ENCODE measurements around the gene FXYD2.

The FXYD2 gene

GRCh38 chr11:117855912-117856651, 31.5 kb upstream of the FXYD2 start:
- Histone ChIP-seq H4K8ac (ENCODE audit: low read depth, low read length) (no peak overlapping the region), H3K4me3 (ENCODE audit: low read length) (no peak overlapping the region), H3K4ac (ENCODE audit: low read depth, low read length) (no peak overlapping the region), H2BK5ac (ENCODE audit: low read length) (no peak overlapping the region), H3K79me2 (ENCODE audit: control insufficient read depth, insufficient read depth, low read length) (no peaks in the 10 kb centered on the region), H3K18ac (ENCODE audit: low read length) (no peak overlapping the region), H3K23ac (ENCODE audit: low read length) (no peak overlapping the region), H3K9ac (ENCODE audit: low read length) (no peak overlapping the region), H3K56ac (ENCODE audit: low read length) (no peak overlapping the region), H3K79me1 (ENCODE audit: low read length) (no peaks in the 10 kb centered on the region), H3K4me1 (ENCODE audit: control insufficient read depth, low read depth, low read length) (peaks cover 2% of the 10 kb centered on the region), H2BK15ac (replicated peaks; ENCODE audit: low read depth) (no peak overlapping the region), H3K27me3 (ENCODE audit: insufficient read depth, low read length, poor library complexity) (no peaks in the 10 kb centered on the region), H2AK5ac (ENCODE audit: low read length) (no peak overlapping the region), H4K5ac (ENCODE audit: low read length) (no peak overlapping the region), H2BK120ac (ENCODE audit: low read depth, low read length) (no peak overlapping the region), H3K36me3 (ENCODE audit: control insufficient read depth, insufficient read depth, low read length) (no peaks in the 10 kb centered on the region), H3K27ac (ENCODE audit: low read depth, low read length) (no peak overlapping the region), H3K4me2 (ENCODE audit: low read length) (no peak overlapping the region)
- DNase-seq, result no peak
- no CpG with 5 or more reads among the region's 13 CpGs for WGBS (ENCODE audit: extremely low coverage, insufficient coverage, low lambda C conversion rate)

- H2BK120ac ChIP-seq (ENCODE audit: low read depth, low read length), result no peak overlapping the region
- H3K4me3 ChIP-seq (ENCODE audit: low read length), result no peak overlapping the region
- peaks cover 3% of the 10 kb centered on the region for H3K4me1 ChIP-seq (ENCODE audit: control insufficient read depth, low read depth, low read length)
- H3K4me2 ChIP-seq (ENCODE audit: low read length), result no peak overlapping the region
- WGBS (ENCODE audit: extremely low coverage, insufficient coverage, low lambda C conversion rate), result no CpG with 5 or more reads among the region's 12 CpGs
- H4K8ac ChIP-seq (ENCODE audit: low read depth, low read length), result no peak overlapping the region
- no peaks in the 10 kb centered on the region for H3K27me3 ChIP-seq (ENCODE audit: insufficient read depth, low read length, poor library complexity)
- H3K56ac ChIP-seq (ENCODE audit: low read length), result no peak overlapping the region
- H3K4ac ChIP-seq (ENCODE audit: low read depth, low read length), result no peak overlapping the region
- no peak overlapping the region for H2BK5ac ChIP-seq (ENCODE audit: low read length)
- DNase-seq, result peak; percentile 38
- H3K18ac ChIP-seq (ENCODE audit: low read length), result no peak overlapping the region
- no peak overlapping the region for H4K5ac ChIP-seq (ENCODE audit: low read length)
- no peak overlapping the region for H3K27ac ChIP-seq (ENCODE audit: low read depth, low read length)
- H3K79me2 ChIP-seq (ENCODE audit: control insufficient read depth, insufficient read depth, low read length), result no peaks in the 10 kb centered on the region
- no peaks in the 10 kb centered on the region for H3K36me3 ChIP-seq (ENCODE audit: control insufficient read depth, insufficient read depth, low read length)
- H3K23ac ChIP-seq (ENCODE audit: low read length), result no peak overlapping the region
- no peak overlapping the region for H3K9ac ChIP-seq (ENCODE audit: low read length)
- no peaks in the 10 kb centered on the region for H3K79me1 ChIP-seq (ENCODE audit: low read length)
- H2AK5ac ChIP-seq (ENCODE audit: low read length), result no peak overlapping the region
- no peak overlapping the region for H2BK15ac ChIP-seq (replicated peaks; ENCODE audit: low read depth)
Observed at GRCh38 chr11:117855186-117855845, 30.8 kb upstream of the FXYD2 start.

GRCh38 chr11:117852309-117852708, 27.8 kb upstream of the FXYD2 start:
- no peaks in the 10 kb centered on the region for H3K79me1 ChIP-seq (ENCODE audit: low read length)
- DNase-seq, result no peak
- H2BK120ac ChIP-seq (ENCODE audit: low read depth, low read length), result no peak overlapping the region
- no peak overlapping the region for H3K18ac ChIP-seq (ENCODE audit: low read length)
- H3K23ac ChIP-seq (ENCODE audit: low read length), result no peak overlapping the region
- no peak overlapping the region for H3K4me3 ChIP-seq (ENCODE audit: low read length)
- H3K36me3 ChIP-seq (ENCODE audit: control insufficient read depth, insufficient read depth, low read length), result no peaks in the 10 kb centered on the region
- no peak overlapping the region for H4K8ac ChIP-seq (ENCODE audit: low read depth, low read length)
- H2BK5ac ChIP-seq (ENCODE audit: low read length), result no peak overlapping the region
- H3K4me2 ChIP-seq (ENCODE audit: low read length), result no peak overlapping the region
- H3K27ac ChIP-seq (ENCODE audit: low read depth, low read length), result no peak overlapping the region
- H2BK15ac ChIP-seq (replicated peaks; ENCODE audit: low read depth), result no peak overlapping the region
- no peak overlapping the region for H4K5ac ChIP-seq (ENCODE audit: low read length)
- H3K9ac ChIP-seq (ENCODE audit: low read length), result no peak overlapping the region
- no peak overlapping the region for H3K4ac ChIP-seq (ENCODE audit: low read depth, low read length)
- no peaks in the 10 kb centered on the region for H3K79me2 ChIP-seq (ENCODE audit: control insufficient read depth, insufficient read depth, low read length)
- H3K27me3 ChIP-seq (ENCODE audit: insufficient read depth, low read length, poor library complexity), result no peaks in the 10 kb centered on the region
- no peak overlapping the region for H3K56ac ChIP-seq (ENCODE audit: low read length)
- no peak overlapping the region for H2AK5ac ChIP-seq (ENCODE audit: low read length)
- no CpG with 5 or more reads among the region's 3 CpGs for WGBS (ENCODE audit: extremely low coverage, insufficient coverage, low lambda C conversion rate)
- H3K4me1 ChIP-seq (ENCODE audit: control insufficient read depth, low read depth, low read length), result peaks cover 3% of the 10 kb centered on the region

DNA sequence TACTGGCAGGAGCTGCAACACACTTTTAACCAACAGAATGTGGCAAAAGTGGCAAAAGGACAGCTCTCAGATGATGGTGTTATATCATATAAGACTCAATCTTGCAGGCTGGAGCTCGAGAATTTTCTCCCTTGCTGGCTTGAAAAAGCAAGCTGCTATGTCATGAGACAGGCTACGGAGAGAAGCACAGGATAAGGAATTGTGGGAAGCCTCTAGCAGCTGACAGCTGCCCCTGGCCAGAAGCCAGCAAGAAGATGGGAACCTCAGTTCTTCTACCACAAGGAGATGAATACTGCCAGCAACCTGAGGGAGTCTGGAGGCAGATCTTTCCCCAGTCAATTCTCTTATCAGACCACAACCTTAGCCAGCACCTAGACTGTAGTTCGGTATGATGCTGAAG, 27.3 kb upstream of the FXYD2 start:
- Histone ChIP-seq H3K9ac (ENCODE audit: low read length) (no peak overlapping the region), H3K4me3 (ENCODE audit: low read length) (no peak overlapping the region), H3K36me3 (ENCODE audit: control insufficient read depth, insufficient read depth, low read length) (no peaks in the 10 kb centered on the region), H4K5ac (ENCODE audit: low read length) (no peak overlapping the region), H3K56ac (ENCODE audit: low read length) (no peak overlapping the region), H4K8ac (ENCODE audit: low read depth, low read length) (no peak overlapping the region), H2BK5ac (ENCODE audit: low read length) (no peak overlapping the region), H3K18ac (ENCODE audit: low read length) (no peak overlapping the region), H2BK15ac (replicated peaks; ENCODE audit: low read depth) (no peak overlapping the region), H3K79me2 (ENCODE audit: control insufficient read depth, insufficient read depth, low read length) (no peaks in the 10 kb centered on the region), H3K23ac (ENCODE audit: low read length) (no peak overlapping the region), H2AK5ac (ENCODE audit: low read length) (no peak overlapping the region), H2BK120ac (ENCODE audit: low read depth, low read length) (no peak overlapping the region), H3K4me1 (ENCODE audit: control insufficient read depth, low read depth, low read length) (peaks cover 3% of the 10 kb centered on the region), H3K4me2 (ENCODE audit: low read length) (no peak overlapping the region), H3K27me3 (ENCODE audit: insufficient read depth, low read length, poor library complexity) (no peaks in the 10 kb centered on the region), H3K4ac (ENCODE audit: low read depth, low read length) (no peak overlapping the region), H3K27ac (ENCODE audit: low read depth, low read length) (no peak overlapping the region), H3K79me1 (ENCODE audit: low read length) (no peaks in the 10 kb centered on the region)
- no peak for DNase-seq
- WGBS (ENCODE audit: extremely low coverage, insufficient coverage, low lambda C conversion rate), result no CpG with 5 or more reads among the region's 3 CpGs

GRCh38 chr11:117851106-117851505, 26.6 kb upstream of the FXYD2 start:
- Histone ChIP-seq H3K56ac (ENCODE audit: low read length) (no peak overlapping the region), H3K36me3 (ENCODE audit: control insufficient read depth, insufficient read depth, low read length) (no peaks in the 10 kb centered on the region), H2AK5ac (ENCODE audit: low read length) (no peak overlapping the region), H2BK5ac (ENCODE audit: low read length) (no peak overlapping the region), H4K5ac (ENCODE audit: low read length) (no peak overlapping the region), H3K79me1 (ENCODE audit: low read length) (no peaks in the 10 kb centered on the region), H4K8ac (ENCODE audit: low read depth, low read length) (no peak overlapping the region), H3K23ac (ENCODE audit: low read length) (no peak overlapping the region), H3K4me2 (ENCODE audit: low read length) (no peak overlapping the region), H3K27me3 (ENCODE audit: insufficient read depth, low read length, poor library complexity) (no peaks in the 10 kb centered on the region), H3K18ac (ENCODE audit: low read length) (no peak overlapping the region), H2BK15ac (replicated peaks; ENCODE audit: low read depth) (no peak overlapping the region), H3K27ac (ENCODE audit: low read depth, low read length) (no peak overlapping the region), H3K4ac (ENCODE audit: low read depth, low read length) (no peak overlapping the region), H3K4me1 (ENCODE audit: control insufficient read depth, low read depth, low read length) (peaks cover 3% of the 10 kb centered on the region), H2BK120ac (ENCODE audit: low read depth, low read length) (no peak overlapping the region), H3K9ac (ENCODE audit: low read length) (no peak overlapping the region), H3K79me2 (ENCODE audit: control insufficient read depth, insufficient read depth, low read length) (no peaks in the 10 kb centered on the region), H3K4me3 (ENCODE audit: low read length) (no peak overlapping the region)
- DNase-seq, result peak; percentile 58
- WGBS (ENCODE audit: extremely low coverage, insufficient coverage, low lambda C conversion rate), result no CpG with 5 or more reads among the region's 3 CpGs
